ENCODE results near the gene MATN4.
A peak's percentile ranks its signal among the peaks of the same experiment; 100 is the strongest.

MATN4 gene

DNA sequence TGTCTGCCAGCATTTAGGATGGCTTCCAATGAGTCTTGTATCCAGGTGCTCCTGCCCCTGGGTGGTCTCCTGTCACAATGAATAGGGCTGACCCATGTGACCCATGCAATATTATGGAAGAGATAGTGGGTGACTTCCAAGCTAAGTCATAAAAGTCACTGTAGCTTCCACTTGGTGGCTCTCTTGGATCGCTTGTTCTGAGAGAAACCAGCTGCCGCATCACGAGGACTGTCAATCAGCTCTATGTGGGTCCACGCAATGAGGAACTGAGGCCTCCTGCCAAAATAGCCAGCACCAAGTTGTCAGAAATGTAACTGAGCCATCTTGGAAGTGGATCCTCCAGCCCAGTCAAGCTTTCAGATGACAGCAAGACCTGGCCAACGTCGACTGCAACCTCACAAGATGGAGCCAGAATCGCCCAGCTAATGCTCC is 14.9 kb upstream of the MATN4 start:
- Histone ChIP-seq H3K18ac (ENCODE audit: low read depth in 1 of 2, low read length in 2 of 2) (no peak overlapping the region), H2BK15ac (ENCODE audit: low read depth, poor library complexity, severe bottlenecking) (no peak overlapping the region), H4K91ac (ENCODE audit: low read length) (no peak overlapping the region), H2BK5ac (ENCODE audit: low read depth, low read length, poor library complexity, severe bottlenecking) (no peak overlapping the region), H3K4me3 (ENCODE audit: insufficient read depth in 1 of 2, low read depth in 1 of 2, low read length in 2 of 2) (no peak overlapping the region), H2AFZ (ENCODE audit: low read depth, low read length) (no peak overlapping the region), H2BK12ac (ENCODE audit: low read length in 2 of 2) (no peak overlapping the region), H2AK5ac (ENCODE audit: low read length, severe bottlenecking) (no peak overlapping the region), H4K8ac (ENCODE audit: low read length) (peak overlapping the region; percentile 57), H3K27me3 (ENCODE audit: control insufficient read depth in 1 of 2, insufficient read depth in 1 of 2, low read length in 2 of 2) (peaks cover 3 to 4% of the 10 kb centered on the region in 2 experiments), H3K9ac (ENCODE audit: low read length) (no peak overlapping the region), H3K9me3 (ENCODE audit: control insufficient read depth, low read length) (no peaks in the 10 kb centered on the region), H3K27ac (ENCODE audit: low read length, poor library complexity, severe bottlenecking) (no peak overlapping the region), H3K4me1 (ENCODE audit: control insufficient read depth, insufficient read depth, low read depth, low read length) (peaks cover 4% of the 10 kb centered on the region), H3K36me3 (ENCODE audit: control insufficient read depth in 1 of 2, insufficient read depth in 2 of 2, low read depth in 1 of 2, low read length in 2 of 2) (peaks cover 32 to 36% of the 10 kb centered on the region in 2 experiments), H3K14ac (ENCODE audit: low read length in 2 of 2) (no peak overlapping the region), H3K79me1 (replicated peaks; ENCODE audit: low read length, poor library complexity, severe bottlenecking) (peaks cover 7% of the 10 kb centered on the region), H3K4ac (ENCODE audit: low read depth in 1 of 2, low read length in 2 of 2) (peak overlapping the region in 1 of 2 experiments; percentile 18), H3K23ac (ENCODE audit: low read length in 2 of 2) (no peak overlapping the region), H3K4me2 (ENCODE audit: low read length, poor library complexity, severe bottlenecking) (no peak overlapping the region), H2BK120ac (ENCODE audit: low read depth, low read length) (no peak overlapping the region)
- peak; percentile 32 for DNase-seq
- 77% methylated on average over 7 of the region's 7 CpGs for WGBS

GRCh38 chr20:45320948-45321595 is 13.0 kb upstream of the MATN4 start:
- WGBS = 97% methylated on average over 4 of the region's 5 CpGs
- Histone ChIP-seq H2BK120ac (ENCODE audit: low read depth, low read length) (no peak overlapping the region), H3K18ac (ENCODE audit: low read depth in 1 of 2, low read length in 2 of 2) (no peak overlapping the region), H3K4me1 (ENCODE audit: control insufficient read depth, insufficient read depth, low read depth, low read length) (peaks cover 4% of the 10 kb centered on the region), H3K4me3 (ENCODE audit: insufficient read depth in 1 of 2, low read depth in 1 of 2, low read length in 2 of 2) (no peak overlapping the region), H2AFZ (ENCODE audit: low read depth, low read length) (no peak overlapping the region), H2BK5ac (ENCODE audit: low read depth, low read length, poor library complexity, severe bottlenecking) (no peak overlapping the region), H3K9ac (ENCODE audit: low read length) (no peak overlapping the region), H2BK15ac (ENCODE audit: low read depth, poor library complexity, severe bottlenecking) (no peak overlapping the region), H3K14ac (ENCODE audit: low read length in 2 of 2) (no peak overlapping the region), H3K9me3 (ENCODE audit: control insufficient read depth, low read length) (no peaks in the 10 kb centered on the region), H4K8ac (ENCODE audit: low read length) (no peak overlapping the region), H3K27me3 (ENCODE audit: control insufficient read depth in 1 of 2, insufficient read depth in 1 of 2, low read length in 2 of 2) (peaks cover 12 to 23% of the 10 kb centered on the region in 2 experiments), H4K91ac (ENCODE audit: low read length) (no peak overlapping the region), H3K27ac (ENCODE audit: low read length, poor library complexity, severe bottlenecking) (no peak overlapping the region), H3K36me3 (ENCODE audit: control insufficient read depth in 1 of 2, insufficient read depth in 2 of 2, low read depth in 1 of 2, low read length in 2 of 2) (peaks cover 18 to 19% of the 10 kb centered on the region in 2 experiments), H3K4ac (ENCODE audit: low read depth in 1 of 2, low read length in 2 of 2) (no peak overlapping the region), H3K79me1 (replicated peaks; ENCODE audit: low read length, poor library complexity, severe bottlenecking) (peaks cover 3% of the 10 kb centered on the region), H3K4me2 (ENCODE audit: low read length, poor library complexity, severe bottlenecking) (no peak overlapping the region), H2BK12ac (ENCODE audit: low read length in 2 of 2) (no peak overlapping the region), H2AK5ac (ENCODE audit: low read length, severe bottlenecking) (no peak overlapping the region), H3K23ac (ENCODE audit: low read length in 2 of 2) (no peak overlapping the region)
- no peak for DNase-seq

- peaks cover 0 to 2% of the 10 kb centered on the region in 2 experiments for H3K36me3 ChIP-seq (ENCODE audit: control insufficient read depth in 1 of 2, insufficient read depth in 2 of 2, low read depth in 1 of 2, low read length in 2 of 2)
- H3K9ac ChIP-seq (ENCODE audit: low read length) = no peak overlapping the region
- no peak overlapping the region for H3K23ac ChIP-seq (ENCODE audit: low read length in 2 of 2)
- H3K4me1 ChIP-seq (ENCODE audit: control insufficient read depth, insufficient read depth, low read depth, low read length) = peaks cover 2% of the 10 kb centered on the region
- peak overlapping the region; percentile 8 for H4K8ac ChIP-seq (ENCODE audit: low read length)
- DNase-seq = no peak
- H3K9me3 ChIP-seq (ENCODE audit: control insufficient read depth, low read length) = no peaks in the 10 kb centered on the region
- no peak overlapping the region for H3K18ac ChIP-seq (ENCODE audit: low read depth in 1 of 2, low read length in 2 of 2)
- no peak overlapping the region for H4K91ac ChIP-seq (ENCODE audit: low read length)
- H2BK15ac ChIP-seq (ENCODE audit: low read depth, poor library complexity, severe bottlenecking) = no peak overlapping the region
- H3K27me3 ChIP-seq (ENCODE audit: control insufficient read depth in 1 of 2, insufficient read depth in 1 of 2, low read length in 2 of 2) = peaks cover 12 to 36% of the 10 kb centered on the region in 2 experiments
- no peak overlapping the region for H2AK5ac ChIP-seq (ENCODE audit: low read length, severe bottlenecking)
- H3K27ac ChIP-seq (ENCODE audit: low read length, poor library complexity, severe bottlenecking) = no peak overlapping the region
- H3K14ac ChIP-seq (ENCODE audit: low read length in 2 of 2) = no peak overlapping the region
- no peaks in the 10 kb centered on the region for H3K79me1 ChIP-seq (replicated peaks; ENCODE audit: low read length, poor library complexity, severe bottlenecking)
- no peak overlapping the region for H2BK12ac ChIP-seq (ENCODE audit: low read length in 2 of 2)
- no peak overlapping the region for H2BK5ac ChIP-seq (ENCODE audit: low read depth, low read length, poor library complexity, severe bottlenecking)
- no peak overlapping the region for H3K4me3 ChIP-seq (ENCODE audit: insufficient read depth in 1 of 2, low read depth in 1 of 2, low read length in 2 of 2)
- no peak overlapping the region for H3K4me2 ChIP-seq (ENCODE audit: low read length, poor library complexity, severe bottlenecking)
- H3K4ac ChIP-seq (ENCODE audit: low read depth in 1 of 2, low read length in 2 of 2) = no peak overlapping the region
- no peak overlapping the region for H2AFZ ChIP-seq (ENCODE audit: low read depth, low read length)
- 92% methylated on average over 2 of the region's 2 CpGs for WGBS
- H2BK120ac ChIP-seq (ENCODE audit: low read depth, low read length) = no peak overlapping the region
Measured at GRCh38 chr20:45318948-45319347, 10.8 kb upstream of the MATN4 start.

DNA sequence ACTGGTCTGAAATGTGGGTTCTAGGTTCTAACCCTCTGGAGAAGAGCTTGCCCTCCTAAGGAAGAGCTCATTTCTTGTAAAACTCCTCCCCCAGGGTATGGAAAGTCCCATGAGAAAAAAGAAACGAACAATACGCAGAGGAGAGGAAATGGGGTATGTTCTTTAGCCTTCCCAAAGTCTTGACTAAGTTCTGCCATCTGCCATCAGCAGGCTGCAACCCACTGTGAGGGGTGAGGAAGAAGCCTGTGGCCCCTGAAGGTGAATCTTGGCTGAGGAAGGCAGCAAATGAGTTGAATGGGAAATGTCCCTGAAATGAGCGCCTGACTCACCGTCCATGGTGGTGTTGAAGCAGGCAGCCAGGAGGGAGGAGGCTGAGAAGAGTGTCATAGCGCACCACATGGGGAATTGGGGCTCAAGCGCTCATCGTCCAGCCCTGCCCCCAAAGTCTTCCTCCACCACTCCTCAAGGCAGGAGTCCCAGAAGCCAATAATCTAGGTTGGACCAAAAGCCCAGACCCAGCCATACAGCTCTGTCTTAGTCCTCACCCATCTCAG is 10.4 kb upstream of the MATN4 start:
- no peak overlapping the region for H3K9ac ChIP-seq (ENCODE audit: low read length)
- 82% methylated on average over 7 of the region's 7 CpGs for WGBS
- no peak overlapping the region for H2BK5ac ChIP-seq (ENCODE audit: low read depth, low read length, poor library complexity, severe bottlenecking)
- no peak overlapping the region for H2AK5ac ChIP-seq (ENCODE audit: low read length, severe bottlenecking)
- peaks cover 12 to 41% of the 10 kb centered on the region in 2 experiments for H3K27me3 ChIP-seq (ENCODE audit: control insufficient read depth in 1 of 2, insufficient read depth in 1 of 2, low read length in 2 of 2)
- H3K18ac ChIP-seq (ENCODE audit: low read depth in 1 of 2, low read length in 2 of 2) = no peak overlapping the region
- H3K27ac ChIP-seq (ENCODE audit: low read length, poor library complexity, severe bottlenecking) = no peak overlapping the region
- H3K4me3 ChIP-seq (ENCODE audit: insufficient read depth in 1 of 2, low read depth in 1 of 2, low read length in 2 of 2) = no peak overlapping the region
- peaks cover 2% of the 10 kb centered on the region for H3K4me1 ChIP-seq (ENCODE audit: control insufficient read depth, insufficient read depth, low read depth, low read length)
- no peak overlapping the region for H2BK12ac ChIP-seq (ENCODE audit: low read length in 2 of 2)
- H3K36me3 ChIP-seq (ENCODE audit: control insufficient read depth in 1 of 2, insufficient read depth in 2 of 2, low read depth in 1 of 2, low read length in 2 of 2) = peaks cover 0 to 4% of the 10 kb centered on the region in 2 experiments
- no peak overlapping the region for H3K4me2 ChIP-seq (ENCODE audit: low read length, poor library complexity, severe bottlenecking)
- no peak overlapping the region for H3K23ac ChIP-seq (ENCODE audit: low read length in 2 of 2)
- no peaks in the 10 kb centered on the region for H3K9me3 ChIP-seq (ENCODE audit: control insufficient read depth, low read length)
- H3K4ac ChIP-seq (ENCODE audit: low read depth in 1 of 2, low read length in 2 of 2) = no peak overlapping the region
- no peak overlapping the region for H2BK120ac ChIP-seq (ENCODE audit: low read depth, low read length)
- H2AFZ ChIP-seq (ENCODE audit: low read depth, low read length) = no peak overlapping the region
- H2BK15ac ChIP-seq (ENCODE audit: low read depth, poor library complexity, severe bottlenecking) = no peak overlapping the region
- no peaks in the 10 kb centered on the region for H3K79me1 ChIP-seq (replicated peaks; ENCODE audit: low read length, poor library complexity, severe bottlenecking)
- H4K8ac ChIP-seq (ENCODE audit: low read length) = no peak overlapping the region
- no peak overlapping the region for H3K14ac ChIP-seq (ENCODE audit: low read length in 2 of 2)
- DNase-seq = no peak
- no peak overlapping the region for H4K91ac ChIP-seq (ENCODE audit: low read length)

All from mesenchymal stem cell (in vitro differentiated cells and primary cell).